Esophagus muscularis mucosa (tissue), 4 donors: ENCODE measurements around the gene YLPM1.

Source experiments
- EP300 ChIP-seq: sonication (generic); formaldehyde crosslinking; IDR thresholded peaks from one replicate; pipeline ENCODE4 v1.6.1; 2017; ENCODE audit warnings: antibody characterized with exemption
- POLR2AphosphoS5 ChIP-seq, 2 donors: sonication (generic); formaldehyde crosslinking; IDR thresholded peaks; one replicate each; pipeline ENCODE4 v1.6.1; 2017; ENCODE audit warnings: antibody characterized with exemption in 2 of 2
- TF ChIP-seq, protein P1 (sequence below), 3 experiments: fragments of 200-600 bp in 2 of 3; fragments of 450-650 bp in 1 of 3; sonication (generic) in 2 of 3; IDR thresholded peaks; one replicate each; pipeline ENCODE4 v1.5.1; 2017 to 2019; ENCODE audit warnings: antibody characterized with exemption in 3 of 3, mild to moderate bottlenecking in 2 of 3, moderate library complexity in 1 of 3

DNA sequence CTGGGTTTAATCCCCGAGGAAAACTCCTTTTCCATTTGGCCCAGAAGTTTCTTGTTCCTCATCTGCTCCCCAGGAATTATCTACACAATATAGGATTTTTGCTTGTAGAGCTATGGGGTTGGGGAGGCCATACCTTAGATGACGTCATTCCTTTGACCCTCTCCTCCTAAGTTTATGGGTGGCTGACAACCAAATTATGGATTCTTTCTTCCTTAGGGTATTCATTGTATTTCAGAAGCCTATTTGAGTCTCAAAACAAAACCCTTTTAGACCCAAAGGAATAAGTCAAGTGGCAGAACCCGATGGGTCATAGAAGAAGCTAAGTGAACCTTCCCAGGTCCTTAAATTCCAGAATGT is 98.6 kb downstream of the YLPM1 start:
- TF ChIP-seq, protein P1, sequence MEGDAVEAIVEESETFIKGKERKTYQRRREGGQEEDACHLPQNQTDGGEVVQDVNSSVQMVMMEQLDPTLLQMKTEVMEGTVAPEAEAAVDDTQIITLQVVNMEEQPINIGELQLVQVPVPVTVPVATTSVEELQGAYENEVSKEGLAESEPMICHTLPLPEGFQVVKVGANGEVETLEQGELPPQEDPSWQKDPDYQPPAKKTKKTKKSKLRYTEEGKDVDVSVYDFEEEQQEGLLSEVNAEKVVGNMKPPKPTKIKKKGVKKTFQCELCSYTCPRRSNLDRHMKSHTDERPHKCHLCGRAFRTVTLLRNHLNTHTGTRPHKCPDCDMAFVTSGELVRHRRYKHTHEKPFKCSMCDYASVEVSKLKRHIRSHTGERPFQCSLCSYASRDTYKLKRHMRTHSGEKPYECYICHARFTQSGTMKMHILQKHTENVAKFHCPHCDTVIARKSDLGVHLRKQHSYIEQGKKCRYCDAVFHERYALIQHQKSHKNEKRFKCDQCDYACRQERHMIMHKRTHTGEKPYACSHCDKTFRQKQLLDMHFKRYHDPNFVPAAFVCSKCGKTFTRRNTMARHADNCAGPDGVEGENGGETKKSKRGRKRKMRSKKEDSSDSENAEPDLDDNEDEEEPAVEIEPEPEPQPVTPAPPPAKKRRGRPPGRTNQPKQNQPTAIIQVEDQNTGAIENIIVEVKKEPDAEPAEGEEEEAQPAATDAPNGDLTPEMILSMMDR (IDR thresholded peaks at IDR 0.05), result no peak
- no peak for TF ChIP-seq POLR2AphosphoS5 (IDR thresholded peaks at IDR 0.05)
- TF ChIP-seq EP300, result no peak
